ENCODE results near the gene ERF.

The ERF gene

GRCh38 chr19:42287017-42287826 is 32.3 kb upstream of the ERF start:
- DNase-seq: no peak

GRCh38 chr19:42286349-42287016 is 31.6 kb upstream of the ERF start:
- no peak for DNase-seq

GRCh38 chr19:42285988-42286348 is 31.0 kb upstream of the ERF start:
- no peak for DNase-seq

- no peak for DNase-seq
Observed at GRCh38 chr19:42285541-42285941, 30.6 kb upstream of the ERF start.

- DNase-seq: peak; percentile 37
Observed at GRCh38 chr19:42284591-42285341, 29.8 kb upstream of the ERF start.

- peak; percentile 93 for DNase-seq
Observed at GRCh38 chr19:42284066-42284501, 29.2 kb upstream of the ERF start.

GRCh38 chr19:42283188-42284065 is 28.5 kb upstream of the ERF start:
- DNase-seq: peak; percentile 98

GRCh38 chr19:42282819-42283187 is 27.9 kb upstream of the ERF start:
- no peak for DNase-seq

GRCh38 chr19:42281827-42282762 is 27.2 kb upstream of the ERF start:
- DNase-seq: peak; percentile 30

GRCh38 chr19:42281146-42281826 is 26.4 kb upstream of the ERF start:
- DNase-seq: no peak

GRCh38 chr19:42280815-42281145 is 25.9 kb upstream of the ERF start:
- peak; percentile 50 for DNase-seq

- DNase-seq: peak; percentile 87
Observed at GRCh38 chr19:42279902-42280814, 25.2 kb upstream of the ERF start.

GRCh38 chr19:42279155-42279901 is 24.4 kb upstream of the ERF start:
- no peak for DNase-seq

- DNase-seq: no peak
Observed at GRCh38 chr19:42278452-42279154, 23.7 kb upstream of the ERF start.

- DNase-seq: no peak
Observed at GRCh38 chr19:42277821-42278451, 23.0 kb upstream of the ERF start.

GRCh38 chr19:42276821-42277220 is 21.9 kb upstream of the ERF start:
- no peak for DNase-seq

GRCh38 chr19:42276284-42276683 is 21.4 kb upstream of the ERF start:
- no peak for DNase-seq

- DNase-seq: no peak
Observed at GRCh38 chr19:42275517-42275916, 20.6 kb upstream of the ERF start.

Measured in CD4-positive, alpha-beta T cell treated with Interleukin-17A for 4 hours (primary cell).